Lower leg skin (tissue), 3 donors: ENCODE results near the gene NDUFV1.

Source experiments
- CTCF ChIP-seq, 3 donors: fragments of 450-650 bp; IDR thresholded peaks; one replicate each; pipeline ENCODE4 v1.5.1; 2016; ENCODE audit warnings: antibody characterized with exemption in 3 of 3, mild to moderate bottlenecking in 3 of 3, moderate library complexity in 2 of 3
- POLR2A ChIP-seq, 2 donors: fragments of 450-650 bp; IDR thresholded peaks; one replicate each; pipeline ENCODE4 v1.6.1; 2016 to 2017; ENCODE audit warnings: antibody characterized with exemption in 2 of 2, mild to moderate bottlenecking in 1 of 2, moderate library complexity in 1 of 2

- TF ChIP-seq CTCF (IDR thresholded peaks at IDR 0.05), result no peak
- no peak for TF ChIP-seq POLR2A (IDR thresholded peaks at IDR 0.05)
These were observed 28.8 kb upstream of the NDUFV1 start for GRCh38 chr11:67577951-67578350.
